Measurements from ENCODE around the gene CARD11.
"Not testable (repeated sequence)": the region's sequence is repeated elsewhere in the genome, so short reads cannot be mapped to it uniquely, and the experiment has no call there.

CARD11 gene

DNA sequence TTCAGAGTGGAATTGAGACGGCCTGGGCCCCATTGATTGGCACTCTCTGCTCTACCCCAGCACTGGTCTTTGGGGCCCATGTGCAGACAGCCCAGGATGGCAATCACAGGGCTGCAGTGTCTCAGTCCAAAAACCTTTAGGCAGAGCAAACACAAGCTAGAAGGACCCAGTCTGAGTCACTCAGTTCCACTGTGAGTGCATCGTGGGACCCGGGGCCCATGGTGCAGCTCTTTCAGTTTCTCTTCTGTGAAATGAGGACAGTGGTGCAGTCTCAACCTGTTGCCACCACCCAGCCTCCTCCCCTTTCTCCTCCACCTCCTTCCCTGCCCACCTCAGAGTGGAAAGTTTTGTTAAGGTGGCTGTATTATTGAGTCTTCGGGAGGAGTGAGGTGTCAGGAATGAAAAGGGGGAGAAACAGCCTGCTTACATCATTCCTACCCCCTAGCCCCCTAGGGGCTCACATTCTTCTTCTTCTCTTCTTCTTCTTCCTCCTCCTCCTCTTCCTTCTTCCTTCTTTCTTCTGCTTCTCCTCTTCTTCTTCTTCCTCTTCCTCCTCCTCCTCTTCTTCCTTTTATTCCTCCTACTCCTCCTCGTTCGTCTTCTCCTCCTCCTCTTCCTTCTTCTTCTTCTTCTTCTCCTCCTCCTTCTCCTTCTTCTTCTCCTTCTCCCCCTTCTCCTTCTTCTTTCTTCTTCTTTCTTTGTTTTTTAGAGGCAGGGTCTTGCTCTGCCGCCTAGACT lies 19.5 kb upstream of the CARD11 start:
- FAIRE-seq: no peak

DNA sequence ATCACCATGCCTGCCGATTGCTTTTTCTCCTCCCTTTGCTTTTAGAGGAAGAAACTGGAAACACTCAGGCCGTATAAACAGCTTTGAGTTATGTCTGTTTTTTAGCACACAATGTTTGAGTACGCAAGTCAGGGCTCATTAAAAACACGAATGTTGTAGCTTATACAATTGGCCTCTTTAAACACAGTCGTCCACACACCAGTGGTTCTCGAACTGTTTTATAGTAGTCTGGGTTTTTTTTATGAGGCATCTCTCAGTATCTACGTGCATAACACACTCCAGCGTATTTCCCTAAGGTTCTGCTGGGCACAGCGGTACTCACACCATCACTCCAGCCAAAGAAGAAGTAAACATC lies 13.4 kb upstream of the CARD11 start:
- no peak for FAIRE-seq

DNA sequence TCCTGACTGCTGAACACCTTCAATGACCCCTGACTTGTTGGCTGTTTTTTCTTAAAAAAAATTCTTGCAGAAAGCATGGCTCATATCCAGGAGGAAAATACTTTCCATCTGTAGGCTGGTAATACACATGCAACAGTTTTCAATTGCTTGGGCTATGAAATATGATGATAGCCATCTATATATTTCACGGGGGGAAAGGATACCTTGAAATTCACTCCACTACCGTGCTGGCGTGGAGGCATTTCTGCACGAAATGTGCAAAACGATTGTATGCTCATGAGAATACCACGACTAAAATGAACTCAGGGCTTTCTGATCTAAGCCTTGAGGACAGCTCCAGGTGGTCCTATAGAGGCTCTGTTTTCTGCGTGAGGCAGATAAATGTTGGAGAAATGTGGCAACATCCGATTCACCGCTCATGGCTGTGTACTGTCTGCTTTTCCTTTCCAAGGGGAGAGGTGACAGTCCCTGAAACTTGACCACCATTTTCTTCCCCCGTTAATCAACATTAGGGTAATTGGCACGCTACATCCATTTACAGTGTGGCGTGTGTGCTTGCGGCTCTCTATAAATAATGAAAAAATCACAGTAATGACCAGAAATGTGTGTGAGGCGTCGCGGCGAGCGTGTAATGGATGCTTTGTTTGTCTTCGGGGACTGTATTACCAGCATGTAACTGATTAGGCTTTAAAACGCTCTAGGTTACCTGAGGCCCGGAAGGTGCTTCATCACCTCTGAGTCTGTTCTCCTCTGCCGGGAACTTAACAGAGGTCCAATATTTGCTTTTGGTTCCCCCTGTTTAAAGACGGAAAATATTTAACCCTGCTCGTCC lies 12.8 kb upstream of the CARD11 start:
- no peak for FAIRE-seq

DNA sequence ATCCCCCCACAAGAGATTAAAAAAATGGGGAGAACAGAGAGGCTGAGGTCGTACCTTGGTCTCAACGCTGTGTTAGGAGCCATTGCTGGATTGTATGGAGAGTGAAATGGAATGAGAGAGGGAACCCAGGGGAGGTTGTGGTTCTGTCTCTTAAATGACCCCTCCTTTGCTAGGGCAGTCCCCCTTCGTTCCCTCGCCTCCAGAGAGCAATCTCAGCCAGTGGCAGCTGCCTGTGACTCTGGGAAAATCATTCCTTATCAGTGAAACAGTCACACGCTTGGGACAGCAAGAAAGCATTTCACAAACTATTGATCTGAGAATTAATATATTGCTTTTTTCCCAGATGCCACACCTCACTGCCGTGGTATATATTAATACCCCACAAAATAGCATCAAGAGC lies 12.0 kb upstream of the CARD11 start:
- no peak for FAIRE-seq

DNA sequence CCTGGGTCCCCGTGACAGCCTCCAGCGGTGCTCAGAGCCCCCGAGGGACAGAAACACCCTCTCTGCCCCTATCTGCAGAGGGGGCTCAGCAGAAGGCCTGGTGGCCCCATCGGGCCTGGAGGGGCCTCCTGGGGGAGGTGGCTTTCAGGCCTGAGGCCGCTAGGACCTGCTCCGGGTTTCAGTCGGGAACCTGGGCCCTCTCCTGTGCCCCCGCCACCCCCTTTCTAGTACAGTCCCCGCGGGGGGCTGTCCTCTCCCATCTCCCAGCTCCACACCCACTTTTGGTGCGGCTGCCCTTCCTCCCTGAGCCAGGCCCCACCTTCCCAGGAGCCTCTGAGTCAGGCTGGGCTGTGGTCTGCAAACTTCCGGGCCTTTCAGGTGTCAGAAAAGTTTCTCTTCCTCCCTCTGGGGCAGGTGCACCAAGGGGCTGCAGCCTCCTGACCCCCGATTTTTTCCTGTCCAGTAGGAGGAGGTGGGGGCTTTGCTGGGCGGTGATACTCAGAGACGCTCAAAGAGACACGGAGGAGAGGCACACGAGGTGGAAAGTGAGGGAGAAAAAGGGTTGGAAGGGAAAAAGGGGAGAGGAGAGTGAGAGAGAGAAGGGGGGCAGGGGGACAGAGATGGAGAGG lies 692 bp downstream of the CARD11 start:
- FAIRE-seq: no peak

DNA sequence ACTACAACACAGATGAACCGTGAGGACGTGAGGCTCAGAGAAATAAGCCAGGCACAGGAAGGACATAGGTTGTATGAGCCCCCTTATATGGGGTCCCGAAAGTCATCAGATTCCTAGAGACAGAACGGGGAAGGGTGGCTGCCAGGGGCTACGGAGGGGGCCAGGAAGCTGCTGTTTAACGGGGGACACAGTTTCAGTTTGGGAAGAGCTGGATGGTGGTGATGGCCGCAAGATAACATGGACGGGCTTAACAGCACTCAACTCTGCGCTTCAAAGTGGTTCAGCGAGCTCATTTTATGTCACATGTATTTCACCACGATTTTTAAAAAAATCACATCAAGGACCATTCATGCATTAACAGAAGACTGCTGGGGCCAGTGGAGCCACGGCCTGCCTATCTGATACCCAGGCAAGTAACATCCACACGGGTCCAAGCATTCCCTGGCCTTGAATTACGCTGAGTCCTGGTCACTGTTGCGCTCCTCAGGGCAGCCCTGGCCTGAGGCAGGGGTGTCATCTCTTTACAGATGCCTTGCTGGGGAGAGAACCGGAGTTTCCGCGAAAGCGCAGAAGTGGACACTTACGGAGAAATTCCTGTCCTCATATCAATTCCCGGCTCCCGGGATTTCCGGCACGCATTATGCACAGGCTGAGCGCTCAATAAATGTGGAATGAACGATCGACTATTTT lies 1.5 kb downstream of the CARD11 start:
- no peak for FAIRE-seq

DNA sequence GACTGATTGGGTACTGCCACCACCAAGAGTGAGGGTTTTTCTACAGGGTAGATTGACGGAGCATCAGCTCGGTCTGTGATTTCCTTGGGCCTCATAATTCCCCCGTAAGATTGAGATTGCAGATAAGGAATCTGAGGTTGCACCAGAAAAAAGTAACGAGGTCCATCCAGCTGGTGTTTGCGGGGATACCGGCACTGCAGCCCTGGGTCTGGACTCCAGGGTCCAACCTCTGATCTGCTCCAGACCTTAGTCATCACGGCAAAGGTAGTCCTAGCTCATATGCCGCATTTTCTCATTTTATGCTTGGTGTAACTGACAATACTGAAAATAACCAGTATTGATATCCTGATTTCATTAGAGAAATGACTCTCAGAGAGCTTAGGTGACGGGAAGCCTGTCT lies 3.9 kb downstream of the CARD11 start:
- FAIRE-seq: no peak

DNA sequence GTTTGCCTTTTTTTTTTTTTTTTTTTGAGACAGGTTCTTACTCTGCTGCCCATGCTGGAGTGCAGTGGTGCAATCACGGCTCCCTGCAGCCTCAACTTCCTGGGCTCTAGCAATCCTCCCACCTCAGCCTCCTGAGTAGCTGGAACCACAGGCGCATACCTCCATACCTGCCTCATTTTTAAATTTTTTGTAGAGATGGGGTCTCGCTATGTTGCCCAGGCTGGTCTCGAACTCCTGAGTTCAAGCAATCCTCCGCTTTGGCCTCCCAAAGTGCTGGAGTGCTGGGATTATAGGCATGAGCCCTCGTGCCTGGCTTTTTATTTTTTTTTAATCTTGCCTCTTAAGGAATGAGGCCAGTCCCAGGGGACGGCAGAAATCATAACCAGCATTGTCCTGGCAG lies 5.7 kb downstream of the CARD11 start:
- not testable (repeated sequence) for FAIRE-seq

DNA sequence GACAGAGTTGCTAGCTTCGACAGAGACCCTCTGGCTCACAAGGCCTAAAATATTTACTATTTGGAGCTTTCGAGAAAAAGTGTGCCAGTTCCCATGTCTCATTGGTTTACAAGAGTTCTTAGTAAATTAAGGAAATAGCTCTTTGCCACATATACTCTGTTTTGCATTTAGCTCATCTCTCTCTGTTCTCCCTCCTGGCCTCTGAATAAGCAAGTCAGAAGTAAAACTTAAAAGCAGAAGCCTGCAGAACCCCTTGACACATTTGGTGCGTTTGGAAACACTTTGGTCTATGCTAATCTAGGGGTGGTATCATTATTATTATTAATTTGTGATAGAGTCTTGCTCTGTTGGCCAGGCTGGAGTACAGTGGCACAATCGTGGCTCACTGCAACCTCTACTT lies 6.4 kb downstream of the CARD11 start:
- no peak for FAIRE-seq

DNA sequence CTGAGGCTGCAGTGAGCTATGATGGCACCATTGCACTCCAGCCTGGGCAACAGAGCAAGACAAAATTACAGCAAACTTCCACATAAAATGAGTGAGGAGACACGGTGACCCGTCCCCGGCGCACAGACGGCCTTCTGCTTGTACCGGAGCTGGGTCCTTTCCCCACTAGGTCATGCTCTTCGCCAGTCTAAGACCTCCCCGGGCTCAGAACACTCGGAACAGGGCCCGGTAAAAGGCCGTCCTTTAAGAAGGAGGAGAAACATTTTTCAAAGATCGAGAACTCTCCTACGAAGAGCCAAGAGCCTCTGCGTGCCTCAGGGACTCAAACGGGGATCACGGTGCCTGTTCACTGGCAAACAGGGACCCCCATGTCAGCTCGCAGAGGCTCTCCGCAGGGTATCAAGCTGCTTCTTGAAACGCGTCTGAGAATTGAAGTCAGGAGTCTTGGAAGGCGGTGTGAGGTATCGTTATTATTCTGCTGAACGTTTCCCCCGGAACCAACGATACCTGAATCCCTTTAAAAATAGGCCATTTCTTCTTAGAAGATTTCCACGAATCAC lies 9.0 kb downstream of the CARD11 start:
- no peak for FAIRE-seq

DNA sequence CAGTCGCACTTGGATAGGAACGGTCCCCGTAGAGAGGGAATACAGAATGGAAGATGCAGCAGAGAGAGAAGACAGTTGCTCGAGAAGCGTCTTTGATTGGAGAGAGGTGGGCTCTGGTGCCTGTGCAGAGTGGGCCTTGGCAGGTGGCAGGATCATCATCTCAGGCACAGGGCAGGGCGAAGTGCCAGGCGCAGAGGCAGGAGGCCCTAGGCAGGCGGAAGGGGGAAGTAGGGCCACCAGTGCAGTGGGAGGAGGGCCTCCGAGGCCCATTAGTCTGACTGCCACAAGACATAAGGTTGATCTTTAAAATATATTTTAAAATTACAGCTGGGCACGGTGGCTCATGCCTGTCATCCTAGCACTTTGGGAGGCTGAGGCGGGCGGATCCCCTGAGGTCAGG lies 10.1 kb downstream of the CARD11 start:
- no peak for FAIRE-seq

DNA sequence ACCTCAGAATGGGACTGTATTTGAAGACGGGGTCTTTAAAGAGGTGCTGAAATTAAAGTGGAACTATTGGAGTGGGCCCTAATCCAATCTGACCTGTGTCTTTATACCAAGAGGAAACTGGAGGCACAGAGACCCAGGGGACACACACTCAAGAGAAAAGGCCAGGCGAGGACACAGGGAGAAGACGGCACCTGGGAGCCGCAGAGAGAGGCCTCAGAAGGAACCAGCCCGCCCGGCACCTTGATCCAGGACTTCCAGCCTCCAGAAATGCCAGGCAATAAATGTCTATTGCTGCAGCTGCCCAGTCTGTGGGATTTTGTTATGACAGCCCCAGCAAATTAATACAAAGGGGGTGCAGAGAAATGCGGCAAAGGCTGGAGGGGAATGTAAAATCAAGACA lies 10.5 kb downstream of the CARD11 start:
- no peak for FAIRE-seq

DNA sequence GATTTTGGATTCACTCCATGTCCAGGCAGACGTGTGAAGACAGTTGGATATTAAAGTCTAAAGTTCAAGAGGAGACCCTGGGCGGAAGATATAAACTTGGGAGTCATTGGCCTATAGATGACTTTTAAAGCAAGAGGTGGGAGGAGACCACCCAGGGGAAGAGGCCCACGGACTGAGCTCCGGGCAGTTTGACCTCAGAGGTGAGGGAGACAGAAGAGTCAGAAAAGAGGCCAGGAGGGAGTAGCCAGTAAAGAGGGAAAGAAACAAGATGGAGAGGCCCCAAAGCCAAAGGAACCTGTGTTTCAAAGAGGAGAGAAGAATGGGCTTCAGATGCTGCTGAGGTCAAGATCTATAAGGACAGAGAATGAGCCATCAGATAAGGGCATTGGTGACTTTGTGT lies 11.4 kb downstream of the CARD11 start:
- no peak for FAIRE-seq

DNA sequence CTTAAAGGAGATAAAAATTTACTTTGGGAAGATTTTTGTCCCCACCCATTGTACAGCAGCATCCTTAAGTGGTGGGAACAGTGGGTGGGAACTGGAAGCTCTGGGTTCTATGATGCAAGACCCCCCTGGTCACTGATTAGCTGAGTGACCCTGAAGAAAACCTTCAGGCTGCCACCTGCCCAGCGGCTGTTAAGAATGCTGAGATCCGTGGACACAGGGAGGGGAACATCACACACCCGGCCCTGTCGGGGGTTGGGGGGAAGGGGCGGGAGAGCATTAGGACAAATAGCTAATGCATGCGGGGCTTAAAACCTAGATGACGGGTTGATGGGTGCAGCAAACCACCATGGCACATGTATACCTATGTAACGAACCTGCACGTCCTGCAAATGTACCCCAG lies 14.5 kb downstream of the CARD11 start:
- no peak for FAIRE-seq

DNA sequence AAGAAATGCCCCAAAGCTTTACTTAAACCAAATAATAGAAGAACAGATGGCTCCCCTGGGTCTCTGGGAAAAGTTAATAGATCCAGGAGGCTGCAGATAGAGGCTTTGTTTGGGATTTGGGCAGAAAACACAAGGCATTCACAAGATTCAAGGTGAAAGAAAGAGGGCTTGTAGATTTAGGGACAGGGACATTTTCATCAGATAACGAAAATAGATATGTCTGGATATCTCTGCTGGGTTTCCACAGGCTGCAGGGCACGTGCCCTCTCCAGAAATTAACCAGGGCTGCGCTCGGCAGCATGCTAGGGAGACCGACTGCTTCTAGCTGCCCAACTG lies 14.9 kb downstream of the CARD11 start:
- no peak for FAIRE-seq

DNA sequence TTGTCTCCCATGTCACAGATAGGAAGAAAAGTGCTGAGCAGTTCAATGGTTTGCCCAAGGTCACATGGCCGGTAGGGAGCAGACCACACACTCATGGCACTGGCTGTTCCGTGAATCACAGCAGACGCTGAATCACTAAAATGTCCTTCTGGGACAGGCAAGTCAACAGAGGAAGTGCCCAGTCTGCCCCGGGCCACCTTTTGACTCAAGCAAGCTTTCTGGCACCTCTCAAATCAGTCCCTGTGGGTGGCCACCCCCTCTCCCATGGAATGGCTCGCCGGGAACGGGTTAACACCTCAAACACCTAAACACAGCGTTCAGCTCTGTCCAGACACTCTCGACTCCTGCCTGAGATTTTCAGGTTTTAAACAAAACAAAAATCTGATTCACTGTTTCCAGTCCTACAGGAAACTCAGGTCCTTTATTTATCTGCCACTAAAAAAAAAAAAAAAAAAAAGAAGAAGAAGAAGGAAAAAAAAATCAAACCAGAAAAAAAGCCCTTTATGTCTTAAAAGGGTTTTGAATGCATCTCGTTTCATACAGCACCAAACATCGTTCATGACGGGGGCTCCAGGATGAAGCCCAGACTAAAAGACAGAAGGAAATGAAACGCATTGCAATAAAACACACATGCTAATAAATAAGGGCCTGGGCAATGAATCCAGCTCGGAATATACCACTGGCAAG lies 15.5 kb downstream of the CARD11 start:
- FAIRE-seq: no peak

DNA sequence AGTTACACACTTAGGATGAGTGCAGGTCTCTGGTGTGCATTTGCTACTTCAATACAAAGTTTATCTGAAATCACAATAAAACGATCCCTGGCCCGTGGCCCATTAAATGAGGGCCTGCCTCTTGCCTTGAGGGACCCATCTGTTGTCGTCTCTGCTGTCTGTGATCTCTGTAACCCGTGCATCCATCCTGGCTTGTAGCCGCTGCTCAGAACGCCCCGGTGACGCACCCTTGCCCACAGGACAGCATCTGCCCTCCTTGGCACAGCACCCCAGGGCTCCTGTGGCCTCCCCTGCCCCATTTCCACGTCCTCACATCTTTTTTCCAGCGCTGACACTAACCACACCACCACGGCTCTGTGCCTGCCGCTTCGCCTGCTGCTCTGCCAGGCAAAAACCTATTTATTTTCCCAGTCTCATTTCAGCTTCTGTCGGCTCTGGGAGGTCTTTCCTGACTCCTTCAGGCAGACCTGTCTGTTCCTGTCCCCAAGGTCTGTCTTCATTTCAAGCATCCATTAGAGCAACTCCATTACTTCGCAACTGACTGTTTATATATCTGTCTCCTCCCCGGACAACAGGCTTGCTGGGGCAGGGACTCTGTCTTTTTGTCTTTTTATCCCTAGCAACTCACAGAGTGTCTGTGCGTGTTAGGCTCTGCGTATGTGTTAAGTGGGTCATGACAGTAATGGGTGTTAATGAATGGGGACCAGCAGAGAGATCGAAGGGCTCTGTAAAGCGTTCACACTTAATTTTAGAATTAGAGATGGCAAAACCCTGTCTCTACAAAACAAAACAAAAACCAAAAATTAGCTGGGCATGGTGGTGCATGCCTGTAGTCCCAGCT lies 16.4 kb downstream of the CARD11 start:
- FAIRE-seq: no peak

DNA sequence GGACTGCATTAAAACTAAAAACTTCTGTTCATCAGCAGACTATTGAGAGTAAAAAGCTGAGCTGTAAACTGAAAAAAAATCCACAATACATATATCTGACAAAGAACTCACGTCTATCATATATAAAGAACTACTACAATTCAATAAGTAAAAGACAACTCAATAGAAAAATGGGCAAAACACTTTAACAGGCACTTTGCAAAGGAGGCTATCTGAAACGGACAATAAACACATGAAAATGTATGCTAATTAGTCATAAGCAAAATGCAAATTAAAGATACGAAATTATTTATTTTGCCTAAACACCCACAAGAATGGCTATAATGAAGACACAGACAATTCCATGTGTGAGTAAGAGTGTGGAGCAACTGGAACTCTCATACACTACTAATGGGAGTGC lies 18.1 kb downstream of the CARD11 start:
- no peak for FAIRE-seq

DNA sequence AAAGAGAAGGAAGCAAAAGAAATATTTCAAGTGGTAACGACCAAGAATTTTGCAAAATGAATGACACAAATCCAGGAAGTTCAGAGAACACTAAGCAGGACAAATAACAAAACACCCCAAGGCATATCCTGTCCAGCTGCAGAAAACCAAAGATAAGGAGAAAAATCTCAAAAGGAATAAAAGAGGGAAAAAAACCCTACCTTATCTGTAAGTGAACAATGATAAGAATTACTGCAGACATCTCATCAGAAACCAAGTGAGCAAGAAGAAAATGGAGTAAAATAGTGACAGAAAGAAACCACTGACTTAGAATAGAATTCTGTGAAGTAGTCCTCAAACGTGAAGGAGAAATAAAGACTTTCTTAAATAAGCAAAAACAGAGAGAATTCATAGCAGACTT lies 21.8 kb downstream of the CARD11 start:
- no peak for FAIRE-seq

DNA sequence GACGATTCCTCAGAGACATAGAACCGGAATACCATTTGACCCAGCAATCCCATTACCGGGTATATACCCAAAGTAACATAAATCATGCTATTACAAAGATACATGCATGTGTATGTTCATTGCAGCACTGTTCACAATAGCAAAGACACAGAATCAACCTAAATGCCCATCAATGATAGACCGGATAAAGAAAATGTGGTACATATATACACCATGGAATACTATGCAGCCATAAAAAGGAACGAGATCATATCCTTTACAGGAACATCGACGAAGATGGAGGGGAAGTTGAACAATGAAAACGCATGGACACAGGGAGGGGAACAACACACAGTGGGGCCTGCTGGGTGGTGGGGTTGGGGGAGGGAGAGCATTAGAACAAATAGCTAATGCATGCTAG lies 22.4 kb downstream of the CARD11 start:
- not testable (repeated sequence) for FAIRE-seq

DNA sequence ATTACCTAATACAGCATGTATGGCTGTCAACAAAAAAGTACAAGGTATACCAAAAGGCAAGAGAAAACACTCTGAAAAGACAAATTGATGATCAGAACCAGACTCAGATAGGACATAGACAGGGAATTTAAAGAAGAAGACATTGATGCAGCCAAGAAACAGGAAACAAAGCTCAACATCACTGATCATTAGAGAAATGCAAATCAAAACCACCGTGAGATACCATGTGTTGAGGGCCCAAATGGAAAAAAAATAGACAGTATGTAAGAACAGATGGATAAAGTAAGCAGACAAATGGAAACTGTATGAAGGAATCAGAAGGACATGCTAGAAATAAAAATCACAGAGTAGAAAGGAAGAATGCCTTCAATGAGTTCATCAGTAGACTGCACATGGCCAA lies 23.3 kb downstream of the CARD11 start:
- FAIRE-seq: no peak

DNA sequence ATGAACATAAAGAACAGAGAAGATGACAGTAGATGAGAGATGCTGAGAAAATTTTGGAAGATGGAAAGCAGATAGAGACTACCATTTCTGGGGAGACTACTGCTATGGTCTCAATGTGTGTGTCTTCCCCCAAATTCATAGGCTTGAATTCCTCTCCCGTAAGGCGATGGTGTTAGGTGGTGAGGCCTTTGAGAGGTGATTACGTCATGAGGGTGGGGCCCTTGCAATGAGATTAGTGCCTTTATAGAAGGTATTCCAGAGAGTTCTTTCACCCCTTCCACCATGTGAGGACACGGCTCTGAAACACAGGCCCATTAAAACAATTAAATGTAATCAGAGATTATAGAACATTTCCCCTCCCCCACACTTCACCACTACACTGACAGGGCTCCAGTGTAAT lies 23.9 kb downstream of the CARD11 start:
- FAIRE-seq: no peak
